OCI-LY7 (cell line): ENCODE results near the gene AKAP12. TPM values are rescaled to one million over a fixed set of nuclear protein-coding genes. Genes with fewer than 3 reads are reported as not detected.

Experiments used
- BruUV-seq: library from RNA; stranded (reverse); fragments of 400-500 nt; replicated peaks from 2 replicates; lab custom pipeline; 2021; lab: Mats Ljungman, UMichigan
- CTCF ChIA-PET: fragments of 300-600 bp; sonication (Branson Sonifier 250); formaldehyde crosslinking; loops from one replicate; lab custom pipeline; 2022; ENCODE audit warnings: antibody characterized with exemption; ENCODE audit not compliant: unreplicated experiment; lab: Charles Lee
- POLR2A ChIA-PET: fragments of 300-600 bp; sonication (Branson Sonifier 250); formaldehyde crosslinking; loops from one replicate; lab custom pipeline; 2022; ENCODE audit warnings: antibody characterized with exemption; lab: Charles Lee
- DNase-seq: peaks from one replicate; pipeline ENCODE4 v3.0.0-alpha.2; 2015; ENCODE audit warnings: low spot score
- H2AFZ ChIP-seq: fragments of 200-600 bp; sonication (generic), shearing (Covaris generic); 2 replicates; pipeline ENCODE4 v1.6.1; 2014; ENCODE audit warnings: mild to moderate bottlenecking, antibody characterized with exemption, low read length, moderate library complexity
- H3K27ac ChIP-seq: fragments of 200-600 bp; sonication (generic); 2 replicates; pipeline ENCODE4 v1.5.1; 2014; ENCODE audit warnings: mixed run types, low read depth, mild to moderate bottlenecking, moderate library complexity, low read length, inconsistent platforms; ENCODE audit not compliant: poor library complexity, severe bottlenecking
- H3K36me3 ChIP-seq: fragments of 200-600 bp; sonication (generic); 2 replicates; pipeline ENCODE4 v1.6.1; 2014; ENCODE audit warnings: mild to moderate bottlenecking, antibody characterized with exemption, low read length, moderate library complexity, mixed read lengths; ENCODE audit not compliant: insufficient read depth
- H3K4me1 ChIP-seq: fragments of 200-600 bp; sonication (generic); 2 replicates; pipeline ENCODE4 v1.5.1; 2014; ENCODE audit warnings: mild to moderate bottlenecking, low read length; ENCODE audit not compliant: insufficient read depth, poor library complexity, severe bottlenecking
- H3K4me2 ChIP-seq: fragments of 200-600 bp; sonication (generic); 2 replicates; pipeline ENCODE4 v1.6.1; 2014; ENCODE audit warnings: mild to moderate bottlenecking, low read length
- H3K4me3 ChIP-seq: fragments of 200-600 bp; sonication (generic); 2 replicates; pipeline ENCODE4 v1.5.1; 2014; ENCODE audit warnings: mild to moderate bottlenecking, low read depth, low read length; ENCODE audit not compliant: poor library complexity, severe bottlenecking
- H3K79me2 ChIP-seq: fragments of 200-600 bp; sonication (generic); 2 replicates; pipeline ENCODE4 v1.6.1; 2016; ENCODE audit warnings: low read depth, mild to moderate bottlenecking, low read length, moderate library complexity, mixed read lengths; ENCODE audit not compliant: insufficient read depth
- H3K9me2 ChIP-seq: fragments of 200-600 bp; sonication (generic); 2 replicates; pipeline ENCODE4 v1.6.1; 2016; ENCODE audit warnings: mild to moderate bottlenecking, low read length, mixed read lengths; ENCODE audit not compliant: insufficient read depth
- H3K9me3 ChIP-seq: fragments of 200-600 bp; sonication (generic); 2 replicates; pipeline ENCODE4 v1.6.1; 2014; ENCODE audit warnings: mild to moderate bottlenecking, mixed run types, low read length, mixed read lengths
- H4K20me1 ChIP-seq: fragments of 200-600 bp; sonication (generic); 2 replicates; pipeline ENCODE4 v1.6.1; 2014; ENCODE audit warnings: mild to moderate bottlenecking, antibody characterized with exemption, low read length, moderate library complexity, mixed read lengths; ENCODE audit not compliant: insufficient read depth
- EZH2phosphoT487 ChIP-seq: fragments of 200-600 bp; sonication (generic); IDR thresholded peaks from 2 replicates; pipeline ENCODE4 v1.6.1; 2018; ENCODE audit warnings: low read depth, borderline replicate concordance, mild to moderate bottlenecking, mixed run types, antibody characterized with exemption, low read length, moderate library complexity, mixed read lengths
- intact Hi-C: fragments of 100-400 bp; cut with micrococcal nuclease; formaldehyde crosslinking; loops from one replicate; pipeline ENCODE4 v1.10.0; 2022; ENCODE audit not compliant: unreplicated experiment
- total RNA-seq, 2 experiments: library from RNA; depleted of rRNA in 1 of 2; stranded (reverse); fragments of >200 nt in 1 of 2; shearing (Covaris generic) in 1 of 2; gene quantifications; 2 replicates each; pipeline ENCODE4 v1.2.3, GENCODE V29; 2014 to 2022
- TF ChIP-seq, protein P1 (sequence below): fragments of 200-600 bp; sonication (generic); conservative IDR thresholded peaks from 2 replicates; pipeline ENCODE4 v1.5.1; 2014; ENCODE audit warnings: mild to moderate bottlenecking, antibody characterized with exemption, low read length, moderate library complexity, mixed read lengths

The AKAP12 gene
- total RNA-seq, 2 experiments from 2014 or later, result 0.23 TPM; not detected in 1

DNA sequence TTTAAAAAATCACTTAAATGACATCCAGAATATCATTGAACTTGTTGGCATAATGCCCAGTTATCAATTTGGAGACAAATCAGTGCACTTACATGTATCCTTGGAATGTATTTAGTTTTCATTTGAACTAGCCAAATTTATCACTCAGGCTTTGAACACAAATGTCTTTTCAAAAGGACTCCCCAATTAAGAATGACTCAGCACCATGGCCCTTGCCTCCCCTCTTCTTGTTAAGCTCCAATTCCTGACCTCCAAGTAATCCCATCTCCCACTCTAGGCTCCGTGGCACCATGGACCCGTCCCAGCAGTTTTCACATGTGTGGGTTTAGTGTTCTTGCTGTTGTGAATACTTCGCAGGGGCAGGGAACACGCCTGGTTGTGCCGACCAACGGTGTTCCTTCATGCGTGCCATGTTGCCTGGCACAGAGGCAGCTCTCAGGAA lies 2.7 kb downstream of the AKAP12 start:
- H3K4me1 ChIP-seq, result no peaks in the 10 kb centered on the region
- ChIA-PET POLR2A (no interaction called here), CTCF (no interaction called here)
- no peaks in the 10 kb centered on the region for H3K36me3 ChIP-seq
- H3K9me3 ChIP-seq, result no peaks in the 10 kb centered on the region
- H2AFZ ChIP-seq, result no peak overlapping the region
- no TSS peak for BruUV-seq
- H3K4me3 ChIP-seq, result no peak overlapping the region
- DNase-seq, result no peak
- H4K20me1 ChIP-seq, result no peaks in the 10 kb centered on the region
- no peaks in the 10 kb centered on the region for H3K79me2 ChIP-seq
- no peaks in the 10 kb centered on the region for H3K9me2 ChIP-seq
- intact Hi-C loops, result no loop called here
- no peak overlapping the region for H3K27ac ChIP-seq
- H3K4me2 ChIP-seq, result no peak overlapping the region
- TF ChIP-seq, protein P1, sequence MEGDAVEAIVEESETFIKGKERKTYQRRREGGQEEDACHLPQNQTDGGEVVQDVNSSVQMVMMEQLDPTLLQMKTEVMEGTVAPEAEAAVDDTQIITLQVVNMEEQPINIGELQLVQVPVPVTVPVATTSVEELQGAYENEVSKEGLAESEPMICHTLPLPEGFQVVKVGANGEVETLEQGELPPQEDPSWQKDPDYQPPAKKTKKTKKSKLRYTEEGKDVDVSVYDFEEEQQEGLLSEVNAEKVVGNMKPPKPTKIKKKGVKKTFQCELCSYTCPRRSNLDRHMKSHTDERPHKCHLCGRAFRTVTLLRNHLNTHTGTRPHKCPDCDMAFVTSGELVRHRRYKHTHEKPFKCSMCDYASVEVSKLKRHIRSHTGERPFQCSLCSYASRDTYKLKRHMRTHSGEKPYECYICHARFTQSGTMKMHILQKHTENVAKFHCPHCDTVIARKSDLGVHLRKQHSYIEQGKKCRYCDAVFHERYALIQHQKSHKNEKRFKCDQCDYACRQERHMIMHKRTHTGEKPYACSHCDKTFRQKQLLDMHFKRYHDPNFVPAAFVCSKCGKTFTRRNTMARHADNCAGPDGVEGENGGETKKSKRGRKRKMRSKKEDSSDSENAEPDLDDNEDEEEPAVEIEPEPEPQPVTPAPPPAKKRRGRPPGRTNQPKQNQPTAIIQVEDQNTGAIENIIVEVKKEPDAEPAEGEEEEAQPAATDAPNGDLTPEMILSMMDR, result no peak

DNA sequence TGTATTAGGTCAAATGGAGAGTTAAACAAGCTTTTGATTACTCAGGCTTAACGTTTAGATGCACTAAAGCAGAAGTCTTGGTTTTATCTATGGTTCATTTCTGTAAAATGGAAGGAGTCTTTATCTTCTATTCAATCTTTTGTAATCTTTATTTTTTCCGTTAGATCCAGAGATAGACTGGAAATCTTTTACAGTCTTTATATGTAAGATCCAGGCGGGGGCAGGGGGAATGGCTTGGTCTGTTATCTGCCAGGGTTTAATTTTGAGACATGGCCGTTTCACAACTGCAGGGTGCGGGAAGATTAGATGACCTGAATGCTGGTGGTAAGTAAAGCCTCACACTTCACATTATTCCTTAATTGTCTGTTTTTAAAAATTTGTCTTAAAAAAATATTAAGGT lies 3.7 kb downstream of the AKAP12 start:
- no peak overlapping the region for H2AFZ ChIP-seq
- no peaks in the 10 kb centered on the region for H3K36me3 ChIP-seq
- no peaks in the 10 kb centered on the region for H3K79me2 ChIP-seq
- H3K27ac ChIP-seq, result no peak overlapping the region
- no peak overlapping the region for H3K4me2 ChIP-seq
- DNase-seq, result no peak
- no peak overlapping the region for H3K4me3 ChIP-seq
- BruUV-seq, result no TSS peak
- CTCF ChIA-PET, result no interaction called here
- no peaks in the 10 kb centered on the region for H3K9me2 ChIP-seq
- no peak for TF ChIP-seq EZH2phosphoT487
- TF ChIP-seq, protein P1, result no peak
- intact Hi-C loops, result no loop called here
- no peaks in the 10 kb centered on the region for H3K4me1 ChIP-seq
- POLR2A ChIA-PET, result interaction anchor here (0.5 kb wide), 1 partner anchor 238 kb away, joined by 3 read pairs; no protein-coding TSS in a partner anchor
- no peaks in the 10 kb centered on the region for H4K20me1 ChIP-seq
- H3K9me3 ChIP-seq, result no peaks in the 10 kb centered on the region

DNA sequence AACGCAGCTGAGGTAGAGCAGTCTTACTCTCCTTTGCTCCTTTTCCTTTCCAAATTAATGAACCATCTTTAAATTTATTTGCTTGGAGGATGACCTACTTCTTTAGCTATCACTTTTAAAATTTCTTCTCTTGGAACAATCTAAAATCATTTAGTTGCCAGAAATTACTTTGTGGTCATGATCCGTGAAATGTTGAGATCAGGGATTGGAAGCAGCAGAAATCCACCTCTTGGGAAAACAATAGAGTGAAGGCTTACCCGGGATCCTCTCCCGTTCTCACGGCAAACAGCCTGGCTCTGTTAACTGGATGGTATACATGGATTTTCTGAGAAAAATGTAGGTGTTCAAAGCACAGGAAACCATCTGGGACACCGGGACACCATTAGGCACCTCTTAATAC lies 7.7 kb downstream of the AKAP12 start:
- Histone ChIP-seq H3K9me2 (no peaks in the 10 kb centered on the region), H2AFZ (no peak overlapping the region), H3K9me3 (no peaks in the 10 kb centered on the region), H3K27ac (no peak overlapping the region), H3K79me2 (no peaks in the 10 kb centered on the region), H3K4me2 (no peak overlapping the region), H3K36me3 (no peaks in the 10 kb centered on the region), H3K4me1 (no peaks in the 10 kb centered on the region), H3K4me3 (no peak overlapping the region), H4K20me1 (no peaks in the 10 kb centered on the region)
- CTCF ChIA-PET, result no interaction called here
- BruUV-seq, result no TSS peak
- TF ChIP-seq EZH2phosphoT487, result no peak
- TF ChIP-seq, protein P1, result no peak
- POLR2A ChIA-PET, result interaction anchor here (0.5 kb wide), 1 partner anchor 50 kb away, joined by 4 read pairs; no protein-coding TSS in a partner anchor
- DNase-seq, result no peak
- intact Hi-C loops, result no loop called here
